H4 (cell line): Measurements from ENCODE around the gene ST7. TPM values are rescaled to one million over a fixed set of nuclear protein-coding genes. Genes with fewer than 3 reads are reported as not detected.

ENCODE experiments used
- DNase-seq: peaks from one replicate; pipeline ENCODE4 v3.0.0-alpha.2; 2015; ENCODE audit warnings: low spot score
- total RNA-seq: library from RNA; depleted of rRNA; stranded (reverse); fragments of >200 nt; shearing (Covaris generic); gene quantifications from 2 replicates; pipeline ENCODE4 v1.2.3, GENCODE V29; 2014; rRNA removed

ST7 gene
- total RNA-seq, 1 experiment from 2014 or later, result 27.6 TPM

- DNase-seq, result no peak
Measured at GRCh38 chr7:117269886-117270285, 316.6 kb downstream of the ST7 start.

GRCh38 chr7:117270371-117270770 lies 317.1 kb downstream of the ST7 start:
- no peak for DNase-seq

- DNase-seq, result no peak
Measured at GRCh38 chr7:117271566-117271965, 318.3 kb downstream of the ST7 start.

- no peak for DNase-seq
Measured at GRCh38 chr7:117272017-117272759, 318.9 kb downstream of the ST7 start.

GRCh38 chr7:117273325-117273724 lies 320.0 kb downstream of the ST7 start:
- DNase-seq, result no peak

GRCh38 chr7:117273814-117274225 lies 320.5 kb downstream of the ST7 start:
- DNase-seq, result no peak

GRCh38 chr7:117274951-117275350 lies 321.6 kb downstream of the ST7 start:
- no peak for DNase-seq

- no peak for DNase-seq
Measured at GRCh38 chr7:117277576-117277975, 324.3 kb downstream of the ST7 start.

GRCh38 chr7:117278040-117278439 lies 324.7 kb downstream of the ST7 start:
- no peak for DNase-seq

- no peak for DNase-seq
Measured at GRCh38 chr7:117279203-117279602, 325.9 kb downstream of the ST7 start.

Other genes starting within 250 kb of the ST7 start
- gene CAPZA2, start 90.9 kb upstream of the ST7 start, total RNA-seq, result 120 and 139 TPM in 2 replicates